Middle frontal gyrus (tissue), 1 donor: ENCODE data around the gene LUC7L.
A peak's percentile ranks its signal among the peaks of the same experiment; 100 is the strongest.
"Not testable (repeated sequence)": the region's sequence is repeated elsewhere in the genome, so short reads cannot be mapped to it uniquely, and the experiment has no call there.

ENCODE experiments used
- DNase-seq: peaks from one replicate; pipeline ENCODE4 v3.0.0-alpha.2; 2015; ENCODE audit warnings: low spot score; ENCODE audit errors: extremely low spot score

Gene LUC7L

GRCh38 chr16:228852-229730, at the start of gene LUC7L:
LUC7L (minus strand) TSS chr16:229449; CDS start chr16:229339, 110 bp downstream.
- peak; percentile 85 for DNase-seq

- no peak for DNase-seq
These were observed 49.7 kb upstream of the LUC7L start for GRCh38 chr16:278863-279366.

- DNase-seq = no peak
These were observed 47.3 kb upstream of the LUC7L start for GRCh38 chr16:276426-277077.

- no peak for DNase-seq
These were observed 46.6 kb upstream of the LUC7L start, which contains the start of gene RGS11 for GRCh38 chr16:275786-276232. RGS11 (minus strand) TSS chr16:275944; CDS start chr16:275911, 33 bp downstream.

- no peak for DNase-seq
These were observed 45.9 kb upstream of the LUC7L start for GRCh38 chr16:275041-275641.

GRCh38 chr16:273547-274421, 44.5 kb upstream of the LUC7L start:
- DNase-seq = no peak

GRCh38 chr16:272633-273546, 43.6 kb upstream of the LUC7L start:
- no peak for DNase-seq

- DNase-seq = no peak
These were observed 41.4 kb upstream of the LUC7L start for GRCh38 chr16:270381-271255.

- no peak for DNase-seq
These were observed 40.0 kb upstream of the LUC7L start for GRCh38 chr16:269061-269796.

GRCh38 chr16:268141-269053, 39.1 kb upstream of the LUC7L start:
- DNase-seq = no peak

- DNase-seq = not testable (repeated sequence)
These were observed 38.3 kb upstream of the LUC7L start for GRCh38 chr16:267562-267961.

GRCh38 chr16:266258-267164, 37.3 kb upstream of the LUC7L start:
- DNase-seq = no peak

GRCh38 chr16:265711-266110, 36.5 kb upstream of the LUC7L start:
- no peak for DNase-seq

- no peak for DNase-seq
These were observed 35.8 kb upstream of the LUC7L start for GRCh38 chr16:265002-265529.

GRCh38 chr16:264440-264951, 35.2 kb upstream of the LUC7L start:
- no peak for DNase-seq

GRCh38 chr16:263944-264343, 34.7 kb upstream of the LUC7L start:
- no peak for DNase-seq
